Measurements from ENCODE around the gene NBEA.

Gene NBEA

DNA sequence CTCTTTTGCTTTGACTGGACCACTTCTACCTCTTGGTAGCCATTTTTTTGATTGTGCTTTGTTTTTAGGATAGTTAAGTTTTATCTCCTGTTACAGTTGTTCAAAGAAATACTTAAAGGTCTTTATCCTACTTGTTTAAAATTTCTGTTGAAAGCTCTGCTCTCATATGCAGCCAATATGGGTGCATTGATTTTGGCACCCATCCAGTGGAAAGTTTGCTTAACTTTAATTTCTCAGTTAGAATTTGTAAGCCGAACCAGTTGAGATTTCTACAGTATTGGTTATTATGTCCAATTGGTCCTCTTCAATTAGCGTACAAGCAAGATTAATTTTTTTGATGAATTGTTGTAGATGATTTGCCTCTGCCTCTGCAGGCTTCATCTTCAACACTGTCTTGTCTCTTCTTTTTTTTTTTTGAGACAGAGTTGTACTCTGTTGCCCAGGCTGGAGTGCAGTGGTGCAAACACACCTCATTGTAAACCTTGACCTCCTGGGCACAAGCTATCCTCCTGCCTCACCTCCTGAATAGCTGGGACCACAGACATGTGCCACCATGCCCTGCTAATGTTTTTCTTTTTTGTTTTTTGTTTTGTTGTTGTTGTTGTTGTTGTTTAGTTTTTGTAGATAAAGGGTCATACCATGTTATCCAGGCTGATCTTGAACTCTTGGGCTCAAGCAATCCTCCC, 469.1 kb downstream of the NBEA start:
- no peaks in the 10 kb centered on the region for H3K36me3 ChIP-seq (ENCODE audit: control insufficient read depth, insufficient read depth, low read length)
- DNase-seq (ENCODE audit: low read depth, low spot score): no peak
- no CpG with 5 or more reads among the region's 2 CpGs for WGBS (ENCODE audit: insufficient coverage, insufficient read length)
- no peak overlapping the region for H3K27ac ChIP-seq (ENCODE audit: low read length)
- no peaks in the 10 kb centered on the region for H3K4me1 ChIP-seq (ENCODE audit: control insufficient read depth, insufficient read depth, low read length)
- H3K9me3 ChIP-seq (ENCODE audit: control insufficient read depth, insufficient read depth, low read length): no peaks in the 10 kb centered on the region
- H3K4me3 ChIP-seq (ENCODE audit: low read length): no peak overlapping the region
- H3K27me3 ChIP-seq (ENCODE audit: control insufficient read depth, insufficient read depth, low read length): no peaks in the 10 kb centered on the region

DNA sequence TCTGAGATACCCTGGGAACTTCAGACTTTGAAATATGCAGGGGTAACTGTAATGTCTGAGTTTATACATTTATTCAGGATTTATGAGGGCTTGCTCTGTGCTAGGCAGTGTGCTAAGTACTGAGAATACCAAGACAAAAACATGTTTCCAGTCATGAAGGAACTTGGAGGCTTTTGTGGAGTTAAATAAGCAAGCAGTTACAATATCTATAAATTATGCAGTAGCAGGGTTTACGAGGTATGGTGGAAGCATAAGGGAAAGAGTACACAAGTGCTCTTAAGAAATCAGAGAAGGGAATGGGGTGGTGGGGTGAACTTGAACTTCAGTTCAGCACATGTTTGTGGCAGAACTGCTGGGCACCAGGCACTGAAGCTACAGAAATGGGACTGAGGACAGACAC, 506.4 kb downstream of the NBEA start:
- H3K27ac ChIP-seq (ENCODE audit: low read length): no peak overlapping the region

DNA sequence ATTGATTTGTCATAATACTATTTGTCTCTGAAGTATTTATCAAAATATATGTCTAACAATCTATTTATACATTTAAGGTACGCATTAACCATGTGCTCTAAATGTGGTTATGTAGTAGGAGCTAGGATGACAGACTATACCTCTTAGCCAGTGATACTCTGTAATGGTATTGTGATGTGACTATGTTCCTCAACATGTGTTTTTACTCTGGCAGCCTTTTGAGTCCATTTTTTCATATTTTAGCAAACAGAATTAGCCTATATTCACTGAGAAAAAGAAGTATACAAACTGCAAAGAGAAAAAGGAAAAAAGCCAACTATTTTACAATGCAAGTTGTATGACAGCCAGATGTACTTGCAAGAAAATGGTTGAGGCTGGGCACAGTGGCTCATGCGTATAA, 507.8 kb downstream of the NBEA start:
- WGBS (ENCODE audit: insufficient coverage, insufficient read length): no CpG with 5 or more reads among the region's 2 CpGs
- Histone ChIP-seq H3K4me3 (ENCODE audit: low read length) (no peak overlapping the region), H3K9me3 (ENCODE audit: control insufficient read depth, insufficient read depth, low read length) (no peaks in the 10 kb centered on the region), H3K36me3 (ENCODE audit: control insufficient read depth, insufficient read depth, low read length) (no peaks in the 10 kb centered on the region), H3K27ac (ENCODE audit: low read length) (no peak overlapping the region), H3K27me3 (ENCODE audit: control insufficient read depth, insufficient read depth, low read length) (no peaks in the 10 kb centered on the region), H3K4me1 (ENCODE audit: control insufficient read depth, insufficient read depth, low read length) (no peaks in the 10 kb centered on the region)
- DNase-seq (ENCODE audit: low read depth, low spot score): no peak

More for the DNA sequence above, 506.4 kb downstream of the NBEA start:
- Histone ChIP-seq H3K4me1 (ENCODE audit: control insufficient read depth, insufficient read depth, low read length) (no peaks in the 10 kb centered on the region), H3K4me3 (ENCODE audit: low read length) (no peak overlapping the region), H3K36me3 (ENCODE audit: control insufficient read depth, insufficient read depth, low read length) (no peaks in the 10 kb centered on the region), H3K27me3 (ENCODE audit: control insufficient read depth, insufficient read depth, low read length) (no peaks in the 10 kb centered on the region), H3K9me3 (ENCODE audit: control insufficient read depth, insufficient read depth, low read length) (no peaks in the 10 kb centered on the region)
- WGBS (ENCODE audit: insufficient coverage, insufficient read length): no CpG with 5 or more reads among the region's 1 CpG
- no peak for DNase-seq (ENCODE audit: low read depth, low spot score)

DNA sequence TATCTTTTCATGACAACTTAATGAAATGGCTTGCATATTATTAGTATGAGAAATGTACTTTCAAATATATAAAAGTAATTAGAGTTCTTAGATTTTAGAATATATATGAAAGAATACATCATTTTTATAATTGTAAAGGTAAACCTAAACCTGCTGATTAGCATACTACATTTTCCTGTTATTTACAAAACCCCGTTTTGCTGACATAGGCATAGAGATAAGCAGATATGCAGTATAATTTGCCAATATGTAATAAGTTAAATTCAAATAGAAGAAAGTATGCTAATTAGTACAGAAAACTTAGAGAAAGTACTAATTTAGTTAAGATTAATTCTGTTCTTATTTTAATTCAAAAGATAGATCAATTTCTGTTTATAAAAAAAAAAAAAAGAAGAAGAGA, 513.0 kb downstream of the NBEA start:
- Histone ChIP-seq H3K9me3 (ENCODE audit: control insufficient read depth, insufficient read depth, low read length) (no peaks in the 10 kb centered on the region), H3K4me1 (ENCODE audit: control insufficient read depth, insufficient read depth, low read length) (no peaks in the 10 kb centered on the region), H3K27ac (ENCODE audit: low read length) (no peak overlapping the region), H3K27me3 (ENCODE audit: control insufficient read depth, insufficient read depth, low read length) (no peaks in the 10 kb centered on the region), H3K36me3 (ENCODE audit: control insufficient read depth, insufficient read depth, low read length) (no peaks in the 10 kb centered on the region), H3K4me3 (ENCODE audit: low read length) (no peak overlapping the region)
- DNase-seq (ENCODE audit: low read depth, low spot score): no peak
- no CpG with 5 or more reads among the region's 1 CpG for WGBS (ENCODE audit: insufficient coverage, insufficient read length)

DNA sequence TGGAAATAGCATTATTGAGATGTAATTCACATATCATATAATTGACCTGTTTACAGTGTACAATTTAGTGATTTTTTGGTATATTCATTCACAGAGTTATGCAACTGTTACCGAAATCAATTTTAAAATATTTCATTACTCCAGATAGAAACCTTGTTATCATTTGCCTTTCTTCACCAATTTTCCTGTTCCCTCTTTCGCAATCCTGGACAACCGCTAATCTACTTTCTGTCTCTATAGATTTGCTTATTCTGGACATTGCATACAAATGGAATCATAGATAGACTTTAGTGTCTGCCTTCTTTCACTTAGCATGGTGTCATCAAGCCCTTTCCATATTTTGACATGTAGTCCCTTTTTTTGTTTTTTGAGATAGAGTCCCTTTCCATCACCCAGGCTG, 515.2 kb downstream of the NBEA start:
- no peaks in the 10 kb centered on the region for H3K4me1 ChIP-seq (ENCODE audit: control insufficient read depth, insufficient read depth, low read length)
- no peaks in the 10 kb centered on the region for H3K9me3 ChIP-seq (ENCODE audit: control insufficient read depth, insufficient read depth, low read length)
- H3K4me3 ChIP-seq (ENCODE audit: low read length): no peak overlapping the region
- H3K36me3 ChIP-seq (ENCODE audit: control insufficient read depth, insufficient read depth, low read length): no peaks in the 10 kb centered on the region
- no peaks in the 10 kb centered on the region for H3K27me3 ChIP-seq (ENCODE audit: control insufficient read depth, insufficient read depth, low read length)
- no peak overlapping the region for H3K27ac ChIP-seq (ENCODE audit: low read length)
- no peak for DNase-seq (ENCODE audit: low read depth, low spot score)
- WGBS (ENCODE audit: insufficient coverage, insufficient read length): no CpG with 5 or more reads among the region's 3 CpGs

DNA sequence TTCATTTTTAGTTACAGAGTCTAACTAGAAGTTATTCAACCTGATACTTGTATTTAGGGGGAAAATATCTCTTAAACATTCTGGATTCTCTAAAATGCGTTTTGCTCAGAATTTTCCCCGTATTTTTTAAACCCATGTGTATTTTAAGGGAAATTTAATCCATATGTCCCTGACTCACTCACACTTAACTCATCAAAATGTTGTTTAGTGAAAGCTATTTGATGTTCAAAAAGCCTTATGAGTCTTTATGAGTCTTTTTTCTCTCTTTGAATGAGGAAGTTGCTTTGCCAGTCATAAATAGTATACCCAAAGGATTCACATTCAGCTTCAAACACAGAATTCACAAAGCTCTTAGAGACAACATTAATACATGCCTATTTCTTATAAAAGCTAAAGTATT, 518.0 kb downstream of the NBEA start:
- WGBS (ENCODE audit: insufficient coverage, insufficient read length): no CpG with 5 or more reads among the region's 2 CpGs
- Histone ChIP-seq H3K4me3 (ENCODE audit: low read length) (no peak overlapping the region), H3K9me3 (ENCODE audit: control insufficient read depth, insufficient read depth, low read length) (no peaks in the 10 kb centered on the region), H3K4me1 (ENCODE audit: control insufficient read depth, insufficient read depth, low read length) (no peaks in the 10 kb centered on the region), H3K27ac (ENCODE audit: low read length) (no peak overlapping the region), H3K36me3 (ENCODE audit: control insufficient read depth, insufficient read depth, low read length) (no peaks in the 10 kb centered on the region), H3K27me3 (ENCODE audit: control insufficient read depth, insufficient read depth, low read length) (no peaks in the 10 kb centered on the region)
- no peak for DNase-seq (ENCODE audit: low read depth, low spot score)

DNA sequence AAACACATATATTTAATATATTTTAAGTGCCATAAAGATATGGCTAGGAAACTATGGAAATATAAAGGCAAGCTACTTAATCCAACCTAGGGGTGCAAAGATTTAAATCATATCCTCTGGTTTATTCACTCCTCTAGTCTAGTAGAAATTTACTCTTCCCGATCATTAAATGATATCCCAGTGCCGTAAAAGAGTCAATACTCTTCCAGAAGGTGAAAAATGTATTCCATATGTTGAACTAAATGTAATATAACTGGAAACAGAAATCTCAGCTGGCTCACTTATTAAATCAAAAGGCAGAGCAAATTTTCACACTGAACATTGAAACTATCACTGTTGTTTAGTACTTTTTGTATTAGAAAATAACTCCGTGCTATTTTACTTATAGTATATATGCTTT, 523.3 kb downstream of the NBEA start:
- no peak for DNase-seq (ENCODE audit: low read depth, low spot score)
- H3K36me3 ChIP-seq (ENCODE audit: control insufficient read depth, insufficient read depth, low read length): no peaks in the 10 kb centered on the region
- H3K4me3 ChIP-seq (ENCODE audit: low read length): no peak overlapping the region
- no peaks in the 10 kb centered on the region for H3K27me3 ChIP-seq (ENCODE audit: control insufficient read depth, insufficient read depth, low read length)
- WGBS (ENCODE audit: insufficient coverage, insufficient read length): no CpG with 5 or more reads among the region's 3 CpGs
- no peaks in the 10 kb centered on the region for H3K4me1 ChIP-seq (ENCODE audit: control insufficient read depth, insufficient read depth, low read length)
- no peaks in the 10 kb centered on the region for H3K9me3 ChIP-seq (ENCODE audit: control insufficient read depth, insufficient read depth, low read length)
- no peak overlapping the region for H3K27ac ChIP-seq (ENCODE audit: low read length)

DNA sequence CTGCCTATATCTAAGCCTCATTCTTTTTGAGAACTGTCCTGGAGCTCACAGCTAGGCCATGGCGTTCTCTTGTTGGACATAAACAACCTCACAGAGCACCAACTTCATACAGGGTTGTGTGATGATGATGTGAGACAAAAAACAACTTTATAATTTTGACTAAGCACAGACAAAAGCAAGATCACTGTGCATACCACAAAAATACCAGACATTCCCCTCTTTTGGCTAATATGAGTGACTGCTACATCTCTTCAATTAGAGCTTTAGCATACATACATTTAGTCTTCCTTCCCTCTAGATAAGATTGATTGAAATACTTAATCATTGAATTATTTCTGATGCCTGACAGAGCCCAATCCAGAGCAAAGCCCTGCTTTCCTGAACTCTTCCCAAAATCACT, 526.1 kb downstream of the NBEA start:
- no peak overlapping the region for H3K4me3 ChIP-seq (ENCODE audit: low read length)
- no peak for DNase-seq (ENCODE audit: low read depth, low spot score)
- H3K27me3 ChIP-seq (ENCODE audit: control insufficient read depth, insufficient read depth, low read length): peaks cover 14% of the 10 kb centered on the region
- no peaks in the 10 kb centered on the region for H3K36me3 ChIP-seq (ENCODE audit: control insufficient read depth, insufficient read depth, low read length)
- no CpG with 5 or more reads among the region's 1 CpG for WGBS (ENCODE audit: insufficient coverage, insufficient read length)
- H3K9me3 ChIP-seq (ENCODE audit: control insufficient read depth, insufficient read depth, low read length): no peaks in the 10 kb centered on the region
- H3K4me1 ChIP-seq (ENCODE audit: control insufficient read depth, insufficient read depth, low read length): no peaks in the 10 kb centered on the region
- H3K27ac ChIP-seq (ENCODE audit: low read length): no peak overlapping the region

DNA sequence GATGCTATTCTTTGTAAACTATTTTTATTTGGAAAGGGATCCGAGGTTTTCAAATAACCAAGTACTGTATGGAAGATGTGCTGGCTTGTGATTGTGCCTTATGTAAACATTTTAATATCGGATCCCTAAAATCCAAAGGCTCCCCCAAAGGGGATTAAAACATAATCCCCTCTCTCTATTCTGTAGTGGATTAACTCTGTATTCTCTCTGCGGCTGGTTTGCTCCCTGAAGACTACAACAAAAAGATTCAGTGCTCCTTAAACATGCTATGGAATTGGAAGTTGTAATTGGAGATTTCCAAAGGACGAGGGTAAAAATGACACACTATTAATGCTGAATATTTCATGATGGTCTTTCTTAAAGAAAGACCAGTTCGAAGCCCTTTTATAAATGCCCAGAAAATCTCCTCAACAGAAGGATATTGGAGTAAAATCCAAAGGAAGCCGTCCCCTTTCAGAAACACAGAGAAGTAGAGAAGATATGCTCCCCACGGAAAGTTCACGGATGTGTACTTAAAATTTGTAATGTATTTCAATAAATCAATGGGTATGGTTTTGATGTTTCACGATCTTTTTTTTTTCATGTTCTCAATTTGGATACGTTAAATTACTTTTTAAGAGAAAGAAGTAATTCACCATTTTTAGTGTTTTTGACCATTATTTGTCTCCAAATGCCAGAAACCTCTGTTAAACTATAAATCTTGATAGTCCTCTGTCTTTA, 527.9 kb downstream of the NBEA start:
- Histone ChIP-seq H3K9me3 (ENCODE audit: control insufficient read depth, insufficient read depth, low read length) (no peaks in the 10 kb centered on the region), H3K4me3 (ENCODE audit: low read length) (no peak overlapping the region), H3K27ac (ENCODE audit: low read length) (no peak overlapping the region), H3K27me3 (ENCODE audit: control insufficient read depth, insufficient read depth, low read length) (peaks cover 20% of the 10 kb centered on the region), H3K36me3 (ENCODE audit: control insufficient read depth, insufficient read depth, low read length) (no peaks in the 10 kb centered on the region), H3K4me1 (ENCODE audit: control insufficient read depth, insufficient read depth, low read length) (no peaks in the 10 kb centered on the region)
- DNase-seq (ENCODE audit: low read depth, low spot score): no peak
- WGBS (ENCODE audit: insufficient coverage, insufficient read length): no CpG with 5 or more reads among the region's 10 CpGs

DNA sequence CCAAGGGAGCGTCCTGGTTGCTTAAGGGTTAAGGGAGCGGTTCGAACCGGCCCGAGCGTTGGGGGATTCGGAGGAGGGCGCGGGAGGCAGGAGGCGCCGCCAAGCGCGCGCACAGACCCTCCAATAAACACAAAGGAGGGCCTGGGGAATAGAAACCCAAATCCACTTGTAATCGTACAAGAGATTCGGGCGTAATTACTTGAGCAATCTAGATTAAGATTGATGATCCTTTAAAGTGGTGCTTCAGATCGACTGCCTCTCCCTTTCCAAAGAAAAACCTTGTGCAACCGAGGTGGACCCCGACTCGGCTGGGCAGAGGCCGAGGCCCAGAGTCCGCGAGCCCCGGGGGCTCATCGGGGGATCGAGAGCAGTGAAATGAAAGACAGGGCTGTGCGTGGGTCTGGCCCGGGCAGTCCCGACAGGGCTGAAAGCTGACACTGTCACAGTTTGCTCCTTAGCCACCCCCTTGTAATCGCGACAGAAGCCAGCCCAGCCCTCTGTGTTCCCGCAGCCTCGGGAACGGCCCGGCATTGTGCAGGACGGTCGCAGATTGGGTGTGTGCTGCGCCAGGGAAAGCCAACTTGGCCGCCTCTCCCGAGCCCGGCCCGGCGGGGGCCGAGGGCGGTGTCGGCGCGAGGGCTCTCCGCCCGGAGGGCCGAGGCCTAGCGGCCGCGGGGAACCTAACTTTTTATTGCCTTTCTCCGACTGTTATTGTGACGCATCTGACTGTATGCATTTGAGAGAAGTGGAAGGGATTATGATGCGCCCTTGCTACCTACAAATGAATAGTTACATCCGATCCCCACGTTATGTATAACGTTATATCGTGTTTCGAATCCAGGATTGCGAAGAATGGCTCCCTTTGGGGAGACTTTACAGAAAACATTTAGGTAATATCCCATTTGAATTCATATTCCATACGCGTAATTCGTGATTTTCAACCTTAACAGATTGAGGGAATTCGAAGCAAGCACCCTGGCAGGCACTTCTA, 528.9 kb downstream of the NBEA start:
- no peaks in the 10 kb centered on the region for H3K9me3 ChIP-seq (ENCODE audit: control insufficient read depth, insufficient read depth, low read length)
- peaks cover 29% of the 10 kb centered on the region for H3K27me3 ChIP-seq (ENCODE audit: control insufficient read depth, insufficient read depth, low read length)
- H3K27ac ChIP-seq (ENCODE audit: low read length): no peak overlapping the region
- H3K4me3 ChIP-seq (ENCODE audit: low read length): peak overlapping the region; percentile 58; the same call in 1 of the 2 replicates
- no CpG with 5 or more reads among the region's 68 CpGs for WGBS (ENCODE audit: insufficient coverage, insufficient read length)
- no peaks in the 10 kb centered on the region for H3K4me1 ChIP-seq (ENCODE audit: control insufficient read depth, insufficient read depth, low read length)
- no peaks in the 10 kb centered on the region for H3K36me3 ChIP-seq (ENCODE audit: control insufficient read depth, insufficient read depth, low read length)
- DNase-seq (ENCODE audit: low read depth, low spot score): no peak
